ENCODE data around the gene CDK6. TPM values are rescaled to one million over a fixed set of nuclear protein-coding genes. Genes with fewer than 3 reads are reported as not detected.

Gene CDK6
- total and polyA plus RNA-seq, 2 of the 8 experiments (the other 6 are each of a cell fraction or from before 2014, with no cell fraction given), result 5.9 to 18.9 TPM

- CTCF ChIA-PET (ENCODE audit: partially characterized antibody), result interaction anchor here (0.7 to 2.4 kb wide), 4 partner anchors 21 to 221 kb away, joined by 3 to 9 read pairs (median 4); partner anchors contain the start of gene FAM133B
- WGBS, 2 experiments (ENCODE audit: extremely low coverage in 1 of 2, insufficient coverage in 1 of 2, insufficient read length in 1 of 2, insufficient replicate concordance in 2 of 2, low coverage in 1 of 2, low lambda C conversion rate in 2 of 2, missing lambda C conversion rate in 1 of 2), result 89% methylated on average over 6 of the region's 6 CpGs; no CpG with 5 or more reads in 1 of the 2 experiments
- Histone ChIP-seq H3K79me1 (ENCODE audit: low read depth, low read length) (no peaks in the 10 kb centered on the region), H3K14ac (ENCODE audit: insufficient read length) (no peak overlapping the region), H4K20me1 (replicated peaks in 1 of 2; ENCODE audit: control insufficient read depth in 1 of 2, insufficient read depth in 2 of 2, low read length in 2 of 2) (no peaks in the 10 kb centered on the region), H3K27me3 (replicated peaks in 1 of 4; ENCODE audit: control insufficient read depth in 3 of 4, extremely low read depth in 1 of 4, insufficient read depth in 3 of 4, low read length in 3 of 4) (no peaks in the 10 kb centered on the region), H3K36me3 (ENCODE audit: control insufficient read depth in 2 of 4, insufficient read depth in 4 of 4, low read length in 3 of 4) (peaks cover 0 to 6% (median 0%) of the 10 kb centered on the region in 4 experiments; a peak in 2 of 8 replicates), H3K9me3 (ENCODE audit: insufficient read depth in 2 of 2, low read depth in 1 of 2, low read length in 1 of 2) (peaks cover 0 to 9% of the 10 kb centered on the region in 2 experiments; a peak in 2 of 4 replicates), H3K9ac (replicated peaks in 1 of 4; ENCODE audit: extremely low read depth in 1 of 4, low read depth in 3 of 4, low read length in 3 of 4) (no peak overlapping the region), H2BK5ac (ENCODE audit: low read depth, low read length) (no peak overlapping the region), H4K5ac (ENCODE audit: insufficient read length, low read depth, low read length) (no peak overlapping the region), H3K23me2 (ENCODE audit: low read depth, low read length) (no peaks in the 10 kb centered on the region), H3K4ac (replicated peaks; ENCODE audit: insufficient read length, low read depth, low read length) (peak overlapping the region; percentile 21), H3K4me3 (ENCODE audit: extremely low read depth in 1 of 4, insufficient read depth in 2 of 4, low read depth in 3 of 4, low read length in 4 of 4) (no peak overlapping the region), H2BK12ac (ENCODE audit: low read depth, low read length) (no peak overlapping the region), H3K79me2 (ENCODE audit: control insufficient read depth in 1 of 2, insufficient read depth in 2 of 2, low read length in 2 of 2) (peaks cover 0 to 14% of the 10 kb centered on the region in 2 experiments; a peak in 2 of 4 replicates), H4K91ac (replicated peaks; ENCODE audit: insufficient read length, low read length) (no peak overlapping the region), H3K27ac (ENCODE audit: low read depth, low read length) (no peak overlapping the region), H3K23ac (ENCODE audit: insufficient read length) (no peak overlapping the region), H3K4me1 (replicated peaks in 1 of 4; ENCODE audit: control insufficient read depth in 3 of 4, insufficient read depth in 4 of 4, low read length in 3 of 4) (peaks cover 0 to 17% (median 8%) of the 10 kb centered on the region in 4 experiments; a peak in 5 of 7 replicates), H2AK5ac (ENCODE audit: low read depth, low read length) (no peak overlapping the region), H2BK20ac (ENCODE audit: low read length) (no peak overlapping the region), H2AFZ (ENCODE audit: low read length) (no peak overlapping the region), H3K56ac (replicated peaks; ENCODE audit: insufficient read length, low read depth, low read length) (no peak overlapping the region), H3K4me2 (ENCODE audit: insufficient read depth in 1 of 2, low read depth in 2 of 2, low read length in 2 of 2) (no peak overlapping the region), H3K18ac (ENCODE audit: extremely low read depth, low read length) (no peak overlapping the region), H4K8ac (ENCODE audit: extremely low read depth, insufficient read depth, low read length) (no peak overlapping the region), H2BK120ac (replicated peaks; ENCODE audit: low read depth, low read length) (no peak overlapping the region), H2BK15ac (ENCODE audit: low read length) (no peak overlapping the region)
- no peak for FAIRE-seq
- POLR2A ChIA-PET (ENCODE audit: partially characterized antibody), result interaction anchor here (1.9 kb wide), 1 partner anchor 9 kb away, joined by 6 read pairs; no protein-coding TSS in a partner anchor
- TF ChIP-seq HDAC6 (IDR thresholded peaks at IDR 0.05; ENCODE audit: low read depth, low read length) (no peak), RFX5 (IDR thresholded peaks at IDR 0.05; ENCODE audit: borderline replicate concordance, low read depth, low read length) (no peak), CREB1 (IDR thresholded peaks at IDR 0.05) (no peak)
- DNase-seq (ENCODE audit: low read depth in 1 of 2, low spot score in 2 of 2), result no peak
These were observed 25.2 kb downstream of the CDK6 start for GRCh38 chr7:92811158-92811557.

Data from H1 (cell line).